Measurements from ENCODE around the gene TENT4A. TPM values are rescaled to one million over a fixed set of nuclear protein-coding genes. Genes with fewer than 3 reads are reported as not detected.

Gene TENT4A
- total RNA-seq, 1 experiment from 2014 or later: 51.7 TPM

GRCh38 chr5:6747103-6747502 is 33.9 kb downstream of the TENT4A start:
- intact Hi-C loops (cut with micrococcal nuclease; ENCODE audit: unreplicated experiment): loop anchor here (10.0 kb wide), 2 partner anchors 452 to 1252 kb away; no protein-coding TSS in a partner anchor
- H3K4me3 ChIP-seq (ENCODE audit: low read depth, low read length, poor library complexity, severe bottlenecking): no peak overlapping the region
- DNase-seq (ENCODE audit: low spot score): no peak
- CTCF ChIA-PET: no interaction called here
- BruUV-seq (replicated peaks): no TSS peak
- H3K27ac ChIP-seq (ENCODE audit: low read depth, low read length, poor library complexity, severe bottlenecking): no peak overlapping the region
- H3K4me1 ChIP-seq (ENCODE audit: insufficient read depth, low read length, poor library complexity, severe bottlenecking): peaks cover 15% of the 10 kb centered on the region
- H3K27me3 ChIP-seq (replicated peaks; ENCODE audit: insufficient read depth, low read depth, low read length, poor library complexity): no peaks in the 10 kb centered on the region
- POLR2A ChIA-PET (ENCODE audit: low non-redundant PET): no interaction called here
- H3K36me3 ChIP-seq (ENCODE audit: insufficient read depth, low read length, poor library complexity, severe bottlenecking): peaks cover 53% of the 10 kb centered on the region
- no peaks in the 10 kb centered on the region for H3K9me3 ChIP-seq (ENCODE audit: low read depth, low read length, poor library complexity, severe bottlenecking)
- TF ChIP-seq CTCF (conservative IDR thresholded peaks at IDR 0.05; ENCODE audit: low read depth, low read length): no peak
- TF ChIP-seq EZH2 (IDR thresholded peaks at IDR 0.05; ENCODE audit: borderline replicate concordance, low read depth, low read length, poor library complexity, severe bottlenecking): no peak

- no peak for DNase-seq (ENCODE audit: low spot score)
- no peaks in the 10 kb centered on the region for H3K9me3 ChIP-seq (ENCODE audit: low read depth, low read length, poor library complexity, severe bottlenecking)
- no peaks in the 10 kb centered on the region for H3K27me3 ChIP-seq (replicated peaks; ENCODE audit: insufficient read depth, low read depth, low read length, poor library complexity)
- peaks cover 55% of the 10 kb centered on the region for H3K36me3 ChIP-seq (ENCODE audit: insufficient read depth, low read length, poor library complexity, severe bottlenecking)
- ChIA-PET CTCF (no interaction called here), POLR2A (ENCODE audit: low non-redundant PET) (no interaction called here)
- BruUV-seq (replicated peaks): no TSS peak
- H3K4me3 ChIP-seq (ENCODE audit: low read depth, low read length, poor library complexity, severe bottlenecking): no peak overlapping the region
- TF ChIP-seq EZH2 (IDR thresholded peaks at IDR 0.05; ENCODE audit: borderline replicate concordance, low read depth, low read length, poor library complexity, severe bottlenecking) (no peak), CTCF (conservative IDR thresholded peaks at IDR 0.05; ENCODE audit: low read depth, low read length) (no peak)
- H3K27ac ChIP-seq (ENCODE audit: low read depth, low read length, poor library complexity, severe bottlenecking): no peak overlapping the region
- H3K4me1 ChIP-seq (ENCODE audit: insufficient read depth, low read length, poor library complexity, severe bottlenecking): peaks cover 7% of the 10 kb centered on the region
- intact Hi-C loops (cut with micrococcal nuclease; ENCODE audit: unreplicated experiment): loop anchor here (10.0 kb wide), 2 partner anchors 453 to 1253 kb away; no protein-coding TSS in a partner anchor
Observed at GRCh38 chr5:6748142-6748541, 34.9 kb downstream of the TENT4A start.

GRCh38 chr5:6749026-6749716 is 35.9 kb downstream of the TENT4A start:
- DNase-seq (ENCODE audit: low spot score): no peak
- H3K36me3 ChIP-seq (ENCODE audit: insufficient read depth, low read length, poor library complexity, severe bottlenecking): peaks cover 63% of the 10 kb centered on the region
- no TSS peak for BruUV-seq (replicated peaks)
- no peaks in the 10 kb centered on the region for H3K4me1 ChIP-seq (ENCODE audit: insufficient read depth, low read length, poor library complexity, severe bottlenecking)
- no peaks in the 10 kb centered on the region for H3K27me3 ChIP-seq (replicated peaks; ENCODE audit: insufficient read depth, low read depth, low read length, poor library complexity)
- ChIA-PET CTCF (no interaction called here), POLR2A (ENCODE audit: low non-redundant PET) (no interaction called here)
- no peak for TF ChIP-seq CTCF (conservative IDR thresholded peaks at IDR 0.05; ENCODE audit: low read depth, low read length)
- TF ChIP-seq EZH2 (IDR thresholded peaks at IDR 0.05; ENCODE audit: borderline replicate concordance, low read depth, low read length, poor library complexity, severe bottlenecking): no peak
- no peak overlapping the region for H3K4me3 ChIP-seq (ENCODE audit: low read depth, low read length, poor library complexity, severe bottlenecking)
- no peak overlapping the region for H3K27ac ChIP-seq (ENCODE audit: low read depth, low read length, poor library complexity, severe bottlenecking)
- intact Hi-C loops (cut with micrococcal nuclease; ENCODE audit: unreplicated experiment): loop anchor here (10.0 kb wide), 2 partner anchors 454 to 1254 kb away; no protein-coding TSS in a partner anchor
- no peaks in the 10 kb centered on the region for H3K9me3 ChIP-seq (ENCODE audit: low read depth, low read length, poor library complexity, severe bottlenecking)
